ENCODE measurements around the gene TNNI3. TPM values are rescaled to one million over a fixed set of nuclear protein-coding genes. Genes with fewer than 3 reads are reported as not detected.
A peak's percentile ranks its signal among the peaks of the same experiment; 100 is the strongest.

Gene TNNI3
- total and polyA plus RNA-seq, 9 of the 15 experiments (the other 6 are each of a cell fraction or from before 2014, with no cell fraction given): 4.7 to 158 (median 42.0) TPM

DNA sequence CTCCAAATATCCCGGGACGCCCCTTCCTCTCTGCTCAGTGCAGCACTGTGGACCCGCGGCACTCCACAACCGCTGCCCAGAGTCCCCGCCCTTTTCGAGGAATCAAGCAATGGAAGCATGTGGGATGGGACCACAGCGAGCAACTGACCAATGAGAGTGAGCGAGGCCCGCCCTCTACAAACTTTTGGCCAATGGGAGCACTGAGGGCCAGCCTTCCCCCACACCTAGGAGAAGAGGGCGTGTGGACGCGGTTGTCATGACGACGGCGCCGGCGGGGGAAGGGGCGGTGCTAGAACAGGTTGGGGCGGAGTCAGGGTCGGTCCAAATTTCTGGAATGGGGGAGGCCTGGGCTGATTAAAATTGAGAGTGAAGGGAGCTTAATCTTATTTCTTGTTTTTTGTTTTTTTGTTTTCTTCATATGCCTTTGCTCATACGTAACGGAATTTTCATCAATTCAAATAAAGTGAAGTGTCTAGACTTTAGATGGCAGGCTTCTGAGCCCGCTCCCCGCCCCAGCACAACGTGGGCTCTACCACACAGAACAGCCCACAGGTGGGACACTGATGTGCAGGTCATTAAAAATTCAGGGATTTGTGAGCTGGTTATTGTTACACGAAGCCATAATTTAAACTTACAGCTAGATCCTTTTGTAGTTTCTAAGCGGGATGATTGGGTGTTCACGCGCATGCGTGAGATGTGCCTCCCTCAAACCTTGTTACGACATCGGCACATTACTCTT, 9.2 kb upstream of the TNNI3 start, which contains the start of gene DNAAF3 (continued):
- TF ChIP-seq, protein P1, sequence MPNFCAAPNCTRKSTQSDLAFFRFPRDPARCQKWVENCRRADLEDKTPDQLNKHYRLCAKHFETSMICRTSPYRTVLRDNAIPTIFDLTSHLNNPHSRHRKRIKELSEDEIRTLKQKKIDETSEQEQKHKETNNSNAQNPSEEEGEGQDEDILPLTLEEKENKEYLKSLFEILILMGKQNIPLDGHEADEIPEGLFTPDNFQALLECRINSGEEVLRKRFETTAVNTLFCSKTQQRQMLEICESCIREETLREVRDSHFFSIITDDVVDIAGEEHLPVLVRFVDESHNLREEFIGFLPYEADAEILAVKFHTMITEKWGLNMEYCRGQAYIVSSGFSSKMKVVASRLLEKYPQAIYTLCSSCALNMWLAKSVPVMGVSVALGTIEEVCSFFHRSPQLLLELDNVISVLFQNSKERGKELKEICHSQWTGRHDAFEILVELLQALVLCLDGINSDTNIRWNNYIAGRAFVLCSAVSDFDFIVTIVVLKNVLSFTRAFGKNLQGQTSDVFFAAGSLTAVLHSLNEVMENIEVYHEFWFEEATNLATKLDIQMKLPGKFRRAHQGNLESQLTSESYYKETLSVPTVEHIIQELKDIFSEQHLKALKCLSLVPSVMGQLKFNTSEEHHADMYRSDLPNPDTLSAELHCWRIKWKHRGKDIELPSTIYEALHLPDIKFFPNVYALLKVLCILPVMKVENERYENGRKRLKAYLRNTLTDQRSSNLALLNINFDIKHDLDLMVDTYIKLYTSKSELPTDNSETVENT (CRISPR knock-in tag; IDR thresholded peaks at IDR 0.05): no peak
- TF ChIP-seq PTRF (tag; IDR thresholded peaks at IDR 0.05) (no peak), MYBL2 (IDR thresholded peaks at IDR 0.05; ENCODE audit: low read depth) (no peak), MYBL2 (CRISPR knock-in tag; IDR thresholded peaks at IDR 0.05; ENCODE audit: borderline replicate concordance) (no peak), E2F3 (CRISPR knock-in tag; IDR thresholded peaks at IDR 0.05) (no peak), KLF1 (tag; IDR thresholded peaks at IDR 0.05) (0 out of 2 replicates have a peak, but pooled peaks have one; percentile 24), NFXL1 (CRISPR knock-in tag; IDR thresholded peaks at IDR 0.05) (no peak), NFYB (IDR thresholded peaks at IDR 0.05; ENCODE audit: extremely low read depth, insufficient read length) (peak; percentile 99), NR3C1 (CRISPR knock-in tag; IDR thresholded peaks at IDR 0.05) (no peak), GTF2E2 (tag; IDR thresholded peaks at IDR 0.05) (no peak), KDM2B (CRISPR knock-in tag; IDR thresholded peaks at IDR 0.05) (no peak), ETS2 (tag; IDR thresholded peaks at IDR 0.05; ENCODE audit: borderline replicate concordance, poor library complexity, severe bottlenecking) (no peak), SMARCA5 (IDR thresholded peaks at IDR 0.05) (no peak), SP1 (CRISPR knock-in tag; IDR thresholded peaks at IDR 0.05) (peak; percentile 98; the same call in 1 of the 2 replicates), PHF8 (IDR thresholded peaks at IDR 0.05; ENCODE audit: borderline replicate concordance, low read length) (no peak), NCOA1 (IDR thresholded peaks at IDR 0.05; ENCODE audit: low read depth) (no peak), NFATC3 (IDR thresholded peaks at IDR 0.05) (no peak), ZNF24 (IDR thresholded peaks at IDR 0.05) (no peak)
- TF ChIP-seq, protein P2, sequence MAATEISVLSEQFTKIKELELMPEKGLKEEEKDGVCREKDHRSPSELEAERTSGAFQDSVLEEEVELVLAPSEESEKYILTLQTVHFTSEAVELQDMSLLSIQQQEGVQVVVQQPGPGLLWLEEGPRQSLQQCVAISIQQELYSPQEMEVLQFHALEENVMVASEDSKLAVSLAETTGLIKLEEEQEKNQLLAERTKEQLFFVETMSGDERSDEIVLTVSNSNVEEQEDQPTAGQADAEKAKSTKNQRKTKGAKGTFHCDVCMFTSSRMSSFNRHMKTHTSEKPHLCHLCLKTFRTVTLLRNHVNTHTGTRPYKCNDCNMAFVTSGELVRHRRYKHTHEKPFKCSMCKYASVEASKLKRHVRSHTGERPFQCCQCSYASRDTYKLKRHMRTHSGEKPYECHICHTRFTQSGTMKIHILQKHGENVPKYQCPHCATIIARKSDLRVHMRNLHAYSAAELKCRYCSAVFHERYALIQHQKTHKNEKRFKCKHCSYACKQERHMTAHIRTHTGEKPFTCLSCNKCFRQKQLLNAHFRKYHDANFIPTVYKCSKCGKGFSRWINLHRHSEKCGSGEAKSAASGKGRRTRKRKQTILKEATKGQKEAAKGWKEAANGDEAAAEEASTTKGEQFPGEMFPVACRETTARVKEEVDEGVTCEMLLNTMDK (IDR thresholded peaks at IDR 0.05; ENCODE audit: borderline replicate concordance, insufficient read depth, low read depth, low read length, poor library complexity, severe bottlenecking): no peak
- TF ChIP-seq, protein P3, sequence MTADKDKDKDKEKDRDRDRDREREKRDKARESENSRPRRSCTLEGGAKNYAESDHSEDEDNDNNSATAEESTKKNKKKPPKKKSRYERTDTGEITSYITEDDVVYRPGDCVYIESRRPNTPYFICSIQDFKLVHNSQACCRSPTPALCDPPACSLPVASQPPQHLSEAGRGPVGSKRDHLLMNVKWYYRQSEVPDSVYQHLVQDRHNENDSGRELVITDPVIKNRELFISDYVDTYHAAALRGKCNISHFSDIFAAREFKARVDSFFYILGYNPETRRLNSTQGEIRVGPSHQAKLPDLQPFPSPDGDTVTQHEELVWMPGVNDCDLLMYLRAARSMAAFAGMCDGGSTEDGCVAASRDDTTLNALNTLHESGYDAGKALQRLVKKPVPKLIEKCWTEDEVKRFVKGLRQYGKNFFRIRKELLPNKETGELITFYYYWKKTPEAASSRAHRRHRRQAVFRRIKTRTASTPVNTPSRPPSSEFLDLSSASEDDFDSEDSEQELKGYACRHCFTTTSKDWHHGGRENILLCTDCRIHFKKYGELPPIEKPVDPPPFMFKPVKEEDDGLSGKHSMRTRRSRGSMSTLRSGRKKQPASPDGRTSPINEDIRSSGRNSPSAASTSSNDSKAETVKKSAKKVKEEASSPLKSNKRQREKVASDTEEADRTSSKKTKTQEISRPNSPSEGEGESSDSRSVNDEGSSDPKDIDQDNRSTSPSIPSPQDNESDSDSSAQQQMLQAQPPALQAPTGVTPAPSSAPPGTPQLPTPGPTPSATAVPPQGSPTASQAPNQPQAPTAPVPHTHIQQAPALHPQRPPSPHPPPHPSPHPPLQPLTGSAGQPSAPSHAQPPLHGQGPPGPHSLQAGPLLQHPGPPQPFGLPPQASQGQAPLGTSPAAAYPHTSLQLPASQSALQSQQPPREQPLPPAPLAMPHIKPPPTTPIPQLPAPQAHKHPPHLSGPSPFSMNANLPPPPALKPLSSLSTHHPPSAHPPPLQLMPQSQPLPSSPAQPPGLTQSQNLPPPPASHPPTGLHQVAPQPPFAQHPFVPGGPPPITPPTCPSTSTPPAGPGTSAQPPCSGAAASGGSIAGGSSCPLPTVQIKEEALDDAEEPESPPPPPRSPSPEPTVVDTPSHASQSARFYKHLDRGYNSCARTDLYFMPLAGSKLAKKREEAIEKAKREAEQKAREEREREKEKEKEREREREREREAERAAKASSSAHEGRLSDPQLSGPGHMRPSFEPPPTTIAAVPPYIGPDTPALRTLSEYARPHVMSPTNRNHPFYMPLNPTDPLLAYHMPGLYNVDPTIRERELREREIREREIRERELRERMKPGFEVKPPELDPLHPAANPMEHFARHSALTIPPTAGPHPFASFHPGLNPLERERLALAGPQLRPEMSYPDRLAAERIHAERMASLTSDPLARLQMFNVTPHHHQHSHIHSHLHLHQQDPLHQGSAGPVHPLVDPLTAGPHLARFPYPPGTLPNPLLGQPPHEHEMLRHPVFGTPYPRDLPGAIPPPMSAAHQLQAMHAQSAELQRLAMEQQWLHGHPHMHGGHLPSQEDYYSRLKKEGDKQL (CRISPR knock-in tag; IDR thresholded peaks at IDR 0.05; ENCODE audit: borderline replicate concordance): no peak
